ENCODE data around the gene ZNF417. TPM values are rescaled to one million over a fixed set of nuclear protein-coding genes. Genes with fewer than 3 reads are reported as not detected.
"Not testable (repeated sequence)": the region's sequence is repeated elsewhere in the genome, so short reads cannot be mapped to it uniquely, and the experiment has no call there.

The ZNF417 gene
- total and polyA plus RNA-seq, 9 of the 15 experiments (the other 6 are each of a cell fraction or from before 2014, with no cell fraction given), result 0.35 to 7.2 (median 3.2) TPM

DNA sequence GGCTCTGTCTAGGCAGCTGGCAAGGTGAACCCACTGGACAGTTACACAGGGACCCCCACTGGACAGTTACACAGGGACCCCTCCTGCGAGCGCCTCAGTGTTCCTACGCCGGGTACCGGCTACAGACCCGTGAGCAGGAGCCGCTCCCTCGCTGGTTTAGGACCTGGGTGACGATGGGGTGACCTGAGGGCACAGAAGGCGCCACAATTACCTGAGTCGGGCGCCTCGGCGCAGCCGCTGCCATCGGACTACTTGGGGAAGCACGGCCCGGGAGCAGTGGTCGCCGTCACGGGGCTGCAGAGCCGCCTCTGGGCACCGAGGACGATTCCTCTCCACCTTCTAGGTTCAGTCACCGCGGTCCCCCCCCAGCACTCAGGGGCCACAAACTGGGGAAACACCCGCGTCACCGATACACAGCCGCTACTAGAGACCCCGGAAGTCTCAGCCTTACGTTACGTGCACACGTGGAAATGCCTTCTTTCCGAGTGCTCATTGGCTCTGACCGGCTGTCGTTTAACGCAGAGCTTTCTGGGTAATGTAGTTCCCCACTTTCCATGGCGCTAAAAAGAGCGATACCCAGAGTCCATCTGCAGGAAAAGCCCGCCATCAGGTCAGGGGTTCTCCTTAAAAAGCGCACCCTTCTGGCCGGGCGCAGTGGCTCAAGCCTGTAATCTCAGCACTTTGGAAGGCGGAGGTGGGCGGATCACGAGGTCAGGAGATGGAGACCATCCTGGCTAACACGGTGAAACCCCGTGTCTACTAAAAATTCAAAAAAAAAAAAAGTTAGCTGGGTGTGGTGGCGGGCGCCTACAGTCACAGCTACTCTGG lies at the start of gene ZNF417 (continued):
- TF ChIP-seq, protein P1, sequence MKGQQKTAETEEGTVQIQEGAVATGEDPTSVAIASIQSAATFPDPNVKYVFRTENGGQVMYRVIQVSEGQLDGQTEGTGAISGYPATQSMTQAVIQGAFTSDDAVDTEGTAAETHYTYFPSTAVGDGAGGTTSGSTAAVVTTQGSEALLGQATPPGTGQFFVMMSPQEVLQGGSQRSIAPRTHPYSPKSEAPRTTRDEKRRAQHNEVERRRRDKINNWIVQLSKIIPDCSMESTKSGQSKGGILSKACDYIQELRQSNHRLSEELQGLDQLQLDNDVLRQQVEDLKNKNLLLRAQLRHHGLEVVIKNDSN (CRISPR knock-in tag; IDR thresholded peaks at IDR 0.05), result peak; percentile 56
- TF ChIP-seq, protein P2, sequence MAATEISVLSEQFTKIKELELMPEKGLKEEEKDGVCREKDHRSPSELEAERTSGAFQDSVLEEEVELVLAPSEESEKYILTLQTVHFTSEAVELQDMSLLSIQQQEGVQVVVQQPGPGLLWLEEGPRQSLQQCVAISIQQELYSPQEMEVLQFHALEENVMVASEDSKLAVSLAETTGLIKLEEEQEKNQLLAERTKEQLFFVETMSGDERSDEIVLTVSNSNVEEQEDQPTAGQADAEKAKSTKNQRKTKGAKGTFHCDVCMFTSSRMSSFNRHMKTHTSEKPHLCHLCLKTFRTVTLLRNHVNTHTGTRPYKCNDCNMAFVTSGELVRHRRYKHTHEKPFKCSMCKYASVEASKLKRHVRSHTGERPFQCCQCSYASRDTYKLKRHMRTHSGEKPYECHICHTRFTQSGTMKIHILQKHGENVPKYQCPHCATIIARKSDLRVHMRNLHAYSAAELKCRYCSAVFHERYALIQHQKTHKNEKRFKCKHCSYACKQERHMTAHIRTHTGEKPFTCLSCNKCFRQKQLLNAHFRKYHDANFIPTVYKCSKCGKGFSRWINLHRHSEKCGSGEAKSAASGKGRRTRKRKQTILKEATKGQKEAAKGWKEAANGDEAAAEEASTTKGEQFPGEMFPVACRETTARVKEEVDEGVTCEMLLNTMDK (IDR thresholded peaks at IDR 0.05; ENCODE audit: borderline replicate concordance, insufficient read depth, low read depth, low read length, poor library complexity, severe bottlenecking), result peak; percentile 89
- TF ChIP-seq CREB1 (IDR thresholded peaks at IDR 0.05) (peak; percentile 75), CREB1 (CRISPR knock-in tag; IDR thresholded peaks at IDR 0.05) (peak; percentile 74; the same call in 1 of the 2 replicates), FOXK2 (conservative IDR thresholded peaks at IDR 0.05 in 1 of 2, IDR thresholded peaks at IDR 0.05 in 1 of 2; ENCODE audit: low read depth in 2 of 2) (peak; percentile 67 to 77; a peak in 2 of 4 replicates), ZNF143 (CRISPR knock-in tag; IDR thresholded peaks at IDR 0.05) (peak; percentile 90)
- TF ChIP-seq, protein P3, sequence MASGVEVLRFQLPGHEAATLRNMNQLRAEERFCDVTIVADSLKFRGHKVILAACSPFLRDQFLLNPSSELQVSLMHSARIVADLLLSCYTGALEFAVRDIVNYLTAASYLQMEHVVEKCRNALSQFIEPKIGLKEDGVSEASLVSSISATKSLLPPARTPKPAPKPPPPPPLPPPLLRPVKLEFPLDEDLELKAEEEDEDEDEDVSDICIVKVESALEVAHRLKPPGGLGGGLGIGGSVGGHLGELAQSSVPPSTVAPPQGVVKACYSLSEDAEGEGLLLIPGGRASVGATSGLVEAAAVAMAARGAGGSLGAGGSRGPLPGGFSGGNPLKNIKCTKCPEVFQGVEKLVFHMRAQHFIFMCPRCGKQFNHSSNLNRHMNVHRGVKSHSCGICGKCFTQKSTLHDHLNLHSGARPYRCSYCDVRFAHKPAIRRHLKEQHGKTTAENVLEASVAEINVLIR (CRISPR knock-in tag; IDR thresholded peaks at IDR 0.05), result peak; percentile 63
- TF ChIP-seq, protein P4, sequence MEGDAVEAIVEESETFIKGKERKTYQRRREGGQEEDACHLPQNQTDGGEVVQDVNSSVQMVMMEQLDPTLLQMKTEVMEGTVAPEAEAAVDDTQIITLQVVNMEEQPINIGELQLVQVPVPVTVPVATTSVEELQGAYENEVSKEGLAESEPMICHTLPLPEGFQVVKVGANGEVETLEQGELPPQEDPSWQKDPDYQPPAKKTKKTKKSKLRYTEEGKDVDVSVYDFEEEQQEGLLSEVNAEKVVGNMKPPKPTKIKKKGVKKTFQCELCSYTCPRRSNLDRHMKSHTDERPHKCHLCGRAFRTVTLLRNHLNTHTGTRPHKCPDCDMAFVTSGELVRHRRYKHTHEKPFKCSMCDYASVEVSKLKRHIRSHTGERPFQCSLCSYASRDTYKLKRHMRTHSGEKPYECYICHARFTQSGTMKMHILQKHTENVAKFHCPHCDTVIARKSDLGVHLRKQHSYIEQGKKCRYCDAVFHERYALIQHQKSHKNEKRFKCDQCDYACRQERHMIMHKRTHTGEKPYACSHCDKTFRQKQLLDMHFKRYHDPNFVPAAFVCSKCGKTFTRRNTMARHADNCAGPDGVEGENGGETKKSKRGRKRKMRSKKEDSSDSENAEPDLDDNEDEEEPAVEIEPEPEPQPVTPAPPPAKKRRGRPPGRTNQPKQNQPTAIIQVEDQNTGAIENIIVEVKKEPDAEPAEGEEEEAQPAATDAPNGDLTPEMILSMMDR (IDR thresholded peaks at IDR 0.05 in 2 of 3, conservative IDR thresholded peaks at IDR 0.05 in 1 of 3; ENCODE audit: insufficient read depth in 2 of 3, low read depth in 1 of 3, low read length in 3 of 3), result peak; percentile 47 to 59 (median 56); a peak in 5 of 6 replicates
- TF ChIP-seq, protein P5, sequence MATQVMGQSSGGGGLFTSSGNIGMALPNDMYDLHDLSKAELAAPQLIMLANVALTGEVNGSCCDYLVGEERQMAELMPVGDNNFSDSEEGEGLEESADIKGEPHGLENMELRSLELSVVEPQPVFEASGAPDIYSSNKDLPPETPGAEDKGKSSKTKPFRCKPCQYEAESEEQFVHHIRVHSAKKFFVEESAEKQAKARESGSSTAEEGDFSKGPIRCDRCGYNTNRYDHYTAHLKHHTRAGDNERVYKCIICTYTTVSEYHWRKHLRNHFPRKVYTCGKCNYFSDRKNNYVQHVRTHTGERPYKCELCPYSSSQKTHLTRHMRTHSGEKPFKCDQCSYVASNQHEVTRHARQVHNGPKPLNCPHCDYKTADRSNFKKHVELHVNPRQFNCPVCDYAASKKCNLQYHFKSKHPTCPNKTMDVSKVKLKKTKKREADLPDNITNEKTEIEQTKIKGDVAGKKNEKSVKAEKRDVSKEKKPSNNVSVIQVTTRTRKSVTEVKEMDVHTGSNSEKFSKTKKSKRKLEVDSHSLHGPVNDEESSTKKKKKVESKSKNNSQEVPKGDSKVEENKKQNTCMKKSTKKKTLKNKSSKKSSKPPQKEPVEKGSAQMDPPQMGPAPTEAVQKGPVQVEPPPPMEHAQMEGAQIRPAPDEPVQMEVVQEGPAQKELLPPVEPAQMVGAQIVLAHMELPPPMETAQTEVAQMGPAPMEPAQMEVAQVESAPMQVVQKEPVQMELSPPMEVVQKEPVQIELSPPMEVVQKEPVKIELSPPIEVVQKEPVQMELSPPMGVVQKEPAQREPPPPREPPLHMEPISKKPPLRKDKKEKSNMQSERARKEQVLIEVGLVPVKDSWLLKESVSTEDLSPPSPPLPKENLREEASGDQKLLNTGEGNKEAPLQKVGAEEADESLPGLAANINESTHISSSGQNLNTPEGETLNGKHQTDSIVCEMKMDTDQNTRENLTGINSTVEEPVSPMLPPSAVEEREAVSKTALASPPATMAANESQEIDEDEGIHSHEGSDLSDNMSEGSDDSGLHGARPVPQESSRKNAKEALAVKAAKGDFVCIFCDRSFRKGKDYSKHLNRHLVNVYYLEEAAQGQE (IDR thresholded peaks at IDR 0.05; ENCODE audit: borderline replicate concordance), result peak; percentile 33; the same call in 1 of the 2 replicates
- TF ChIP-seq, protein P5 (CRISPR knock-in tag; IDR thresholded peaks at IDR 0.05; ENCODE audit: low read depth), result not testable (repeated sequence)

Data from K562 (cell line).